Measurements from ENCODE around the gene TBCEL. TPM values are rescaled to one million over a fixed set of nuclear protein-coding genes. Genes with fewer than 3 reads are reported as not detected.

TBCEL gene
- polyA plus RNA-seq, 1 donor (not counting 4 experiments of a cell fraction or from before 2014, with no cell fraction given): 15.1 TPM

- Histone ChIP-seq H3K36me3 (ENCODE audit: control insufficient read depth in 2 of 2, extremely low read depth in 1 of 2, insufficient read depth in 2 of 2, low read length in 2 of 2) (peaks cover 2 to 8% of the 10 kb centered on the region in 2 experiments), H3K9me3 (ENCODE audit: control insufficient read depth, low read depth, low read length) (no peaks in the 10 kb centered on the region), H3K4me2 (ENCODE audit: control insufficient read depth, extremely low read depth, insufficient read depth, low read depth, low read length) (no peak overlapping the region), H3K9me1 (ENCODE audit: control insufficient read depth, extremely low read depth, insufficient read depth, low read length) (no peaks in the 10 kb centered on the region), H3K27ac (ENCODE audit: control insufficient read depth, insufficient read depth, low read length) (no peak overlapping the region), H2AFZ (ENCODE audit: control insufficient read depth, low read length) (no peak overlapping the region), H4K20me1 (ENCODE audit: control insufficient read depth, extremely low read depth, insufficient read depth, low read length) (no peaks in the 10 kb centered on the region), H3K79me2 (ENCODE audit: control insufficient read depth, insufficient read depth, low read length) (no peaks in the 10 kb centered on the region), H3K9ac (ENCODE audit: control insufficient read depth, extremely low read depth, insufficient read depth, low read length) (no peak overlapping the region), H3K27me3 (ENCODE audit: control insufficient read depth, extremely low read depth, insufficient read depth, low read length) (no peaks in the 10 kb centered on the region), H3K4me3 (ENCODE audit: control insufficient read depth in 2 of 3, extremely low read depth in 1 of 3, insufficient read depth in 2 of 3, low read depth in 1 of 3, low read length in 3 of 3) (no peak overlapping the region), H3K4me1 (ENCODE audit: control insufficient read depth, extremely low read depth, insufficient read depth, low read length) (no peaks in the 10 kb centered on the region)
- no peak for FAIRE-seq
- DNase-seq (ENCODE audit: low read depth, low spot score): no peak
- no peak for TF ChIP-seq CTCF (optimal IDR thresholded peaks at IDR 0.05 in 1 of 3, IDR thresholded peaks at IDR 0.05 in 1 of 3, conservative IDR thresholded peaks at IDR 0.05 in 1 of 3; ENCODE audit: extremely low read depth in 1 of 3, insufficient read depth in 2 of 3, low read length in 3 of 3)
- no peak for TF ChIP-seq EZH2 (IDR thresholded peaks at IDR 0.05; ENCODE audit: low read length)
- dilution Hi-C loops (cut with MboI; ENCODE audit: extremely low pct_ligation_motif_present, low sequenced_read_pairs): no loop called here
These were observed 34.0 kb downstream of the TBCEL start for GRCh38 chr11:121057922-121058321.

GRCh38 chr11:121058941-121059340, 35.0 kb downstream of the TBCEL start:
- no peaks in the 10 kb centered on the region for H3K79me2 ChIP-seq (ENCODE audit: control insufficient read depth, insufficient read depth, low read length)
- H3K4me1 ChIP-seq (ENCODE audit: control insufficient read depth, extremely low read depth, insufficient read depth, low read length): no peaks in the 10 kb centered on the region
- H3K36me3 ChIP-seq (ENCODE audit: control insufficient read depth in 2 of 2, extremely low read depth in 1 of 2, insufficient read depth in 2 of 2, low read length in 2 of 2): peaks cover 6 to 8% of the 10 kb centered on the region in 2 experiments
- no peak for TF ChIP-seq CTCF (optimal IDR thresholded peaks at IDR 0.05 in 1 of 3, IDR thresholded peaks at IDR 0.05 in 1 of 3, conservative IDR thresholded peaks at IDR 0.05 in 1 of 3; ENCODE audit: extremely low read depth in 1 of 3, insufficient read depth in 2 of 3, low read length in 3 of 3)
- no peak for TF ChIP-seq EZH2 (IDR thresholded peaks at IDR 0.05; ENCODE audit: low read length)
- H3K9me1 ChIP-seq (ENCODE audit: control insufficient read depth, extremely low read depth, insufficient read depth, low read length): no peaks in the 10 kb centered on the region
- H3K27me3 ChIP-seq (ENCODE audit: control insufficient read depth, extremely low read depth, insufficient read depth, low read length): no peaks in the 10 kb centered on the region
- FAIRE-seq (no peak), DNase-seq (ENCODE audit: low read depth, low spot score) (no peak)
- H3K9me3 ChIP-seq (ENCODE audit: control insufficient read depth, low read depth, low read length): no peaks in the 10 kb centered on the region
- H3K4me3 ChIP-seq (ENCODE audit: control insufficient read depth in 2 of 3, extremely low read depth in 1 of 3, insufficient read depth in 2 of 3, low read depth in 1 of 3, low read length in 3 of 3): no peak overlapping the region
- H4K20me1 ChIP-seq (ENCODE audit: control insufficient read depth, extremely low read depth, insufficient read depth, low read length): no peaks in the 10 kb centered on the region
- no peak overlapping the region for H2AFZ ChIP-seq (ENCODE audit: control insufficient read depth, low read length)
- H3K9ac ChIP-seq (ENCODE audit: control insufficient read depth, extremely low read depth, insufficient read depth, low read length): no peak overlapping the region
- dilution Hi-C loops (cut with MboI; ENCODE audit: extremely low pct_ligation_motif_present, low sequenced_read_pairs): no loop called here
- no peak overlapping the region for H3K27ac ChIP-seq (ENCODE audit: control insufficient read depth, insufficient read depth, low read length)
- H3K4me2 ChIP-seq (ENCODE audit: control insufficient read depth, extremely low read depth, insufficient read depth, low read depth, low read length): no peak overlapping the region

All from keratinocyte (primary cell).